ENCODE data around the gene KLF6.

DNA sequence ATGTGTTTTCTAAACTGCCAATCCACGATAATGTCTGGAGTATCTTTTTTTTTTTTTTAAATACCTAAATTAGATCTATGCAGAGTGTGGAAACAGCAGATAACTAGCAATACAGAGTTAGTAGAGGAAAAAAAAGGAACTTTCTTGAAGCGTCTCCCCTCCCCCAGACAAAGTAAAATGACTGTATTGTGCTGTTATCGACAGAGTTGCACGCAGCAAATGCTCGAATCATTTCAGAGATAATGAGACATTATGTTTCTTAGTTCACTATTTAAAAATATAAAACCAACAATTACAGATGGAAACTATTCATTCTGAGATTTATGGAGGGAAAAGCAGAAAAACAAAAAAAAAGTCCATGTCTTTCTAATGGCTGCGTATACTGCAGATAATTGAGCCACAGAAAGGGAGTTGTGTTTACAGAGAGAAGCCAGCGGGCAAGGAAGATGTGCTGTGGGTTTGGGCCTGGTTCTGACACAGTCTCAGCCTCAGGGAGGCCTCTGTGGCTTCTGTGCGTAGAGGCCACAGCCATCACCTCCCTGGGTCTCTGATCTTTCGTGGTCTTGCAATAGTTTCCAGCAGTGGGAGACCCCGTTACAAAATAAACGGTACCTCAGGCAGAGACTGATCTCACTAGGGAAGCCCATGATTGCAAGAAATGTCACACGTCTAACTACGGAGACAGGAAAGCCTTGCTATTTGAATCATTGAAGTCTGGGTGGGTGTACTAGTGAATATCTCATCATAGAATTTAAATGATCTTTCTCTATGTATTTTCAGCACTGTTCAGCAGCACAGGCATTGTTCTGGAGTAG is 19.1 kb upstream of the KLF6 start:
- TF ChIP-seq, protein P1, sequence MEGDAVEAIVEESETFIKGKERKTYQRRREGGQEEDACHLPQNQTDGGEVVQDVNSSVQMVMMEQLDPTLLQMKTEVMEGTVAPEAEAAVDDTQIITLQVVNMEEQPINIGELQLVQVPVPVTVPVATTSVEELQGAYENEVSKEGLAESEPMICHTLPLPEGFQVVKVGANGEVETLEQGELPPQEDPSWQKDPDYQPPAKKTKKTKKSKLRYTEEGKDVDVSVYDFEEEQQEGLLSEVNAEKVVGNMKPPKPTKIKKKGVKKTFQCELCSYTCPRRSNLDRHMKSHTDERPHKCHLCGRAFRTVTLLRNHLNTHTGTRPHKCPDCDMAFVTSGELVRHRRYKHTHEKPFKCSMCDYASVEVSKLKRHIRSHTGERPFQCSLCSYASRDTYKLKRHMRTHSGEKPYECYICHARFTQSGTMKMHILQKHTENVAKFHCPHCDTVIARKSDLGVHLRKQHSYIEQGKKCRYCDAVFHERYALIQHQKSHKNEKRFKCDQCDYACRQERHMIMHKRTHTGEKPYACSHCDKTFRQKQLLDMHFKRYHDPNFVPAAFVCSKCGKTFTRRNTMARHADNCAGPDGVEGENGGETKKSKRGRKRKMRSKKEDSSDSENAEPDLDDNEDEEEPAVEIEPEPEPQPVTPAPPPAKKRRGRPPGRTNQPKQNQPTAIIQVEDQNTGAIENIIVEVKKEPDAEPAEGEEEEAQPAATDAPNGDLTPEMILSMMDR (conservative IDR thresholded peaks at IDR 0.05): no peak
- no peak for TF ChIP-seq EZH2 (IDR thresholded peaks at IDR 0.05; ENCODE audit: low read depth)
